Smooth muscle cell of the brain vasculature (primary cell): Measurements from ENCODE around the gene SPIRE1.
"Not testable (repeated sequence)": the region's sequence is repeated elsewhere in the genome, so short reads cannot be mapped to it uniquely, and the experiment has no call there.

Experiments used
- DNase-seq: peaks from one replicate; pipeline ENCODE4 v3.0.0-alpha.2; 2012; ENCODE audit warnings: low read depth, low spot score

Gene SPIRE1

GRCh38 chr18:12645751-12646203 lies 12.1 kb downstream of the SPIRE1 start:
- DNase-seq = no peak

- no peak for DNase-seq
Measured at GRCh38 chr18:12645254-12645653, 12.7 kb downstream of the SPIRE1 start.

GRCh38 chr18:12643756-12644155 lies 14.2 kb downstream of the SPIRE1 start:
- DNase-seq = not testable (repeated sequence)

- no peak for DNase-seq
Measured at GRCh38 chr18:12640881-12641200, 17.1 kb downstream of the SPIRE1 start.

- no peak for DNase-seq
Measured at GRCh38 chr18:12639990-12640880, 17.7 kb downstream of the SPIRE1 start.

- DNase-seq = no peak
Measured at GRCh38 chr18:12638644-12639124, 19.2 kb downstream of the SPIRE1 start.

GRCh38 chr18:12637901-12638643 lies 19.8 kb downstream of the SPIRE1 start:
- no peak for DNase-seq

GRCh38 chr18:12637393-12637792 lies 20.5 kb downstream of the SPIRE1 start:
- no peak for DNase-seq

GRCh38 chr18:12631831-12632477 lies 26.0 kb downstream of the SPIRE1 start:
- DNase-seq = no peak

GRCh38 chr18:12630136-12630535 lies 27.8 kb downstream of the SPIRE1 start:
- DNase-seq = no peak

GRCh38 chr18:12628706-12629702 lies 28.9 kb downstream of the SPIRE1 start:
- DNase-seq = no peak

GRCh38 chr18:12627199-12627598 lies 30.7 kb downstream of the SPIRE1 start:
- DNase-seq = not testable (repeated sequence)

GRCh38 chr18:12625241-12625640 lies 32.7 kb downstream of the SPIRE1 start:
- no peak for DNase-seq

- no peak for DNase-seq
Measured at GRCh38 chr18:12621742-12622306, 36.1 kb downstream of the SPIRE1 start.

- DNase-seq = no peak
Measured at GRCh38 chr18:12615748-12616147, 42.2 kb downstream of the SPIRE1 start.

- DNase-seq = no peak
Measured at GRCh38 chr18:12608301-12608700, 49.6 kb downstream of the SPIRE1 start.

- DNase-seq = no peak
Measured at GRCh38 chr18:12606592-12607315, 51.2 kb downstream of the SPIRE1 start.

GRCh38 chr18:12604445-12605007 lies 53.4 kb downstream of the SPIRE1 start:
- no peak for DNase-seq

GRCh38 chr18:12599966-12600365 lies 57.9 kb downstream of the SPIRE1 start:
- no peak for DNase-seq

GRCh38 chr18:12599543-12599942 lies 58.4 kb downstream of the SPIRE1 start:
- DNase-seq = no peak
